ENCODE measurements around the gene RNLS. TPM values are rescaled to one million over a fixed set of nuclear protein-coding genes. Genes with fewer than 3 reads are reported as not detected.
A peak's percentile ranks its signal among the peaks of the same experiment; 100 is the strongest.

RNLS gene
- total and polyA plus RNA-seq, 2 of the 4 experiments (the other 2 are of a cell fraction): 4.5 to 7.0 TPM

DNA sequence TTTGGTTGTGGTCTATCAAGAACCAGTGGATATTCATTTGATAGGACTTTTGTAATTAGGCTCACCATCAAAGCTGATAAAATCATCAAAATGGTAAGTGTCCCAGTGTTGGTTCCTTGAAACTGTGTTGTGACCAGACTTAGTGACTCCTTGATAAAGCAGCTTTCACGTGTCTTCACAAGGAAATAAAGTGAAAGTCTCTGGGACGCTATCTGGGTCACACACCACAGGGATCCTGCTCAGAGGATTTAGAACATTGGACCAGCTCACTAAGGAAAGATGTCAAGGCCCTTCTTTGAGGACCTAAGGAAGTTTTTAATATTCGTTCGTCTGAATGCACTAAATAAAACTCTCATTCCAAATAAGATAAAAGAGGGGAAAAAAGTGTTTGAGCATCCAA lies 193.1 kb downstream of the RNLS start:
- H3K79me1 ChIP-seq (ENCODE audit: low read depth in 1 of 2, low read length in 2 of 2): no peaks in the 10 kb centered on the region
- ATAC-seq (ENCODE audit: low read depth) (no peak), DNase-seq (no peak)
- CTCF ChIA-PET: interaction anchor here (0.6 to 2.5 kb wide), 7 partner anchors 12 to 539 kb away, joined by 3 to 9 read pairs (median 3); no protein-coding TSS in a partner anchor
- no peak overlapping the region for H3K4ac ChIP-seq (ENCODE audit: low read depth, low read length)
- H3K56ac ChIP-seq (ENCODE audit: extremely low read depth, insufficient read depth, low read length): no peak overlapping the region
- no peak overlapping the region for H2BK120ac ChIP-seq (ENCODE audit: low read depth, low read length)
- no peak overlapping the region for H3K4me2 ChIP-seq (ENCODE audit: low read depth, low read length)
- H3K36me3 ChIP-seq (ENCODE audit: control insufficient read depth, insufficient read depth, low read length): no peaks in the 10 kb centered on the region
- POLR2A ChIA-PET (ENCODE audit: unreplicated experiment): interaction anchor here (1.5 kb wide), 1 partner anchor 327 kb away, joined by 3 read pairs; no protein-coding TSS in a partner anchor
- no CpG with 5 or more reads among the region's 4 CpGs for WGBS, 2 experiments (ENCODE audit: extremely low coverage in 2 of 2, insufficient read length in 1 of 2)
- no peak overlapping the region for H4K8ac ChIP-seq (ENCODE audit: low read depth in 2 of 2, low read length in 2 of 2)
- H2BK15ac ChIP-seq (ENCODE audit: low read depth, low read length): no peak overlapping the region
- H3K23ac ChIP-seq (ENCODE audit: low read depth, low read length): no peak overlapping the region
- no peak for TF ChIP-seq RCOR1 (IDR thresholded peaks at IDR 0.05; ENCODE audit: insufficient replicate concordance, low read length)
- no peak for TF ChIP-seq MAFK (IDR thresholded peaks at IDR 0.05; ENCODE audit: low read depth, low read length)
- no peak for TF ChIP-seq MXI1 (IDR thresholded peaks at IDR 0.05; ENCODE audit: borderline replicate concordance, low read depth, low read length)
- TF ChIP-seq NFE2L2 (IDR thresholded peaks at IDR 0.05; ENCODE audit: low read depth, low read length): no peak
- TF ChIP-seq BHLHE40 (IDR thresholded peaks at IDR 0.05; ENCODE audit: low read depth, low read length): no peak
- no peak for TF ChIP-seq RAD21 (IDR thresholded peaks at IDR 0.05; ENCODE audit: low read length)
- no peak for TF ChIP-seq CHD1 (IDR thresholded peaks at IDR 0.05; ENCODE audit: low read depth, low read length)
- H3K27ac ChIP-seq (ENCODE audit: insufficient read depth, low read length): no peak overlapping the region
- no peak overlapping the region for H3K18ac ChIP-seq (ENCODE audit: low read depth, low read length)
- intact Hi-C loops (cut with micrococcal nuclease): no loop called here
- H3K9me1 ChIP-seq (ENCODE audit: insufficient read depth, low read length): no peaks in the 10 kb centered on the region
- no peak overlapping the region; the same call in 1 of the 2 replicates for H4K5ac ChIP-seq (ENCODE audit: low read depth, low read length)
- no peak overlapping the region for H3K9ac ChIP-seq (ENCODE audit: low read depth, low read length)
- no peak overlapping the region for H3K4me3 ChIP-seq (ENCODE audit: insufficient read depth, low read depth, low read length)
- no peak overlapping the region for H3K14ac ChIP-seq (replicated peaks; ENCODE audit: low read depth, low read length)
- no peak overlapping the region for H2AFZ ChIP-seq (replicated peaks; ENCODE audit: low read length, poor library complexity)
- peak overlapping the region; percentile 56; the same call in 1 of the 2 replicates for H2AK5ac ChIP-seq (ENCODE audit: low read depth, low read length)
- no peak overlapping the region for H2AK9ac ChIP-seq (replicated peaks; ENCODE audit: low read depth, low read length, poor library complexity)
- no TSS peak for BruUV-seq (replicated peaks)
- peaks cover 2% of the 10 kb centered on the region; the same call in 1 of the 2 replicates for H3K4me1 ChIP-seq (ENCODE audit: control insufficient read depth, insufficient read depth, low read length)
- no peaks in the 10 kb centered on the region for H4K20me1 ChIP-seq (ENCODE audit: insufficient read depth, low read length)
- dilution Hi-C loops (cut with HindIII; ENCODE audit: low sequenced_read_pairs, unreplicated experiment): no loop called here
- no peaks in the 10 kb centered on the region for H3K27me3 ChIP-seq (ENCODE audit: control insufficient read depth, insufficient read depth, low read length)
- H3K9me3 ChIP-seq (ENCODE audit: control insufficient read depth, insufficient read depth, low read length): no peaks in the 10 kb centered on the region
- no peak overlapping the region for H4K91ac ChIP-seq (ENCODE audit: insufficient read depth, low read depth, low read length)
- in situ Hi-C loops (cut with MboI; ENCODE audit: low sequenced_read_pairs): no loop called here
- no peak overlapping the region for H2BK5ac ChIP-seq (ENCODE audit: low read depth, low read length, poor library complexity, severe bottlenecking)
- H2BK20ac ChIP-seq (ENCODE audit: low read depth, low read length): peak overlapping the region; percentile 55; the same call in 1 of the 2 replicates

All from IMR-90 (cell line).